Stromal cell of bone marrow (primary cell): ENCODE data around the gene LCE1C.

Source experiments
- DNase-seq: peaks from one replicate; pipeline ENCODE4 v3.0.0-alpha.2; 2012; ENCODE audit warnings: low read depth

Gene LCE1C

GRCh38 chr1:152759453-152760173 lies 46.8 kb downstream of the LCE1C start:
- no peak for DNase-seq

- DNase-seq = no peak
Measured at GRCh38 chr1:152758636-152759035, 47.8 kb downstream of the LCE1C start.

- no peak for DNase-seq
Measured at GRCh38 chr1:152757747-152758146, 48.7 kb downstream of the LCE1C start, which contains the start of gene KPRP. Gene KPRP (plus strand): TSS chr1:152758025. CDS start chr1:152759589, 1,564 bp downstream.

- no peak for DNase-seq
Measured at GRCh38 chr1:152756872-152757271, 49.6 kb downstream of the LCE1C start.
